GM12891 (cell line): Measurements from ENCODE around the gene OR52B6. TPM values are rescaled to one million over a fixed set of nuclear protein-coding genes. Genes with fewer than 3 reads are reported as not detected.

Source experiments
- DNase-seq: peaks from one replicate; pipeline ENCODE4 v3.0.0; 2011; ENCODE audit warnings: low spot score; ENCODE audit not compliant: insufficient read length
- FAIRE-seq: peaks from 2 replicates; lab custom pipeline; 2011; peaks lifted over from hg19 to GRCh38; lab: Jason Lieb, UNC
- PAX5 ChIP-seq: IDR thresholded peaks from 2 replicates; pipeline ENCODE4 v1.6.1; 2011; ENCODE audit warnings: low read length, moderate library complexity, mild to moderate bottlenecking; ENCODE audit not compliant: insufficient read depth, severe bottlenecking
- POLR2A ChIP-seq: IDR thresholded peaks from 2 replicates; pipeline ENCODE4 v1.6.1; 2011; ENCODE audit warnings: low read depth, low read length, control low read depth
- POLR2AphosphoS5 ChIP-seq: IDR thresholded peaks from 2 replicates; pipeline ENCODE4 v1.6.1; 2011; ENCODE audit warnings: low read depth, low read length, control low read depth
- POU2F2 ChIP-seq: IDR thresholded peaks from 2 replicates; pipeline ENCODE4 v1.6.1; 2011; ENCODE audit warnings: low read depth, mild to moderate bottlenecking, control low read depth, low read length, moderate library complexity
- SPI1 ChIP-seq: IDR thresholded peaks from 2 replicates; pipeline ENCODE4 v1.6.1; 2011; ENCODE audit warnings: low read depth, low read length, control low read depth
- TAF1 ChIP-seq: IDR thresholded peaks from 2 replicates; pipeline ENCODE4 v1.6.1; 2011; ENCODE audit warnings: low read depth, low read length, control low read depth
- polyA plus RNA-seq: library from polyadenylated mRNA; unstranded; fragments of >200 nt; gene quantifications from one replicate; pipeline ENCODE4 v1.2.1, GENCODE V29; 2012; ENCODE audit warnings: low read depth, missing spikeins, inconsistent platforms; ENCODE audit not compliant: missing spikeins

The OR52B6 gene
- polyA plus RNA-seq: not detected

GRCh38 chr11:5580577-5580976 lies at the start of gene OR52B6:
OR52B6 (plus strand) TSS chr11:5580877; CDS start chr11:5580877, 0 bp downstream.
- no peak for TF ChIP-seq POLR2A
- no peak for TF ChIP-seq POLR2AphosphoS5
- no peak for TF ChIP-seq POU2F2
- TF ChIP-seq TAF1: no peak
- TF ChIP-seq PAX5: no peak
- no peak for TF ChIP-seq SPI1
- no peak for FAIRE-seq
- no peak for DNase-seq

- TF ChIP-seq POLR2AphosphoS5 (no peak), POU2F2 (no peak), TAF1 (no peak), POLR2A (no peak), PAX5 (no peak), SPI1 (no peak)
- FAIRE-seq (no peak), DNase-seq (no peak)
Observed at GRCh38 chr11:5531053-5531831, 49.4 kb upstream of the OR52B6 start.

GRCh38 chr11:5534046-5534445 lies 46.6 kb upstream of the OR52B6 start:
- DNase-seq: no peak
- no peak for TF ChIP-seq POU2F2
- TF ChIP-seq POLR2AphosphoS5: no peak
- TF ChIP-seq SPI1: no peak
- TF ChIP-seq PAX5: no peak
- no peak for TF ChIP-seq POLR2A
- no peak for TF ChIP-seq TAF1
- no peak for FAIRE-seq

GRCh38 chr11:5536482-5536881 lies 44.2 kb upstream of the OR52B6 start:
- no peak for FAIRE-seq
- no peak for DNase-seq
- TF ChIP-seq POLR2AphosphoS5: no peak

GRCh38 chr11:5541427-5541826 lies 39.2 kb upstream of the OR52B6 start:
- no peak for FAIRE-seq
- DNase-seq: no peak
- TF ChIP-seq POLR2A (no peak), SPI1 (no peak), POU2F2 (no peak), TAF1 (no peak), PAX5 (no peak), POLR2AphosphoS5 (no peak)

GRCh38 chr11:5546457-5546856 lies 34.2 kb upstream of the OR52B6 start:
- FAIRE-seq (no peak), DNase-seq (no peak)
- TF ChIP-seq PAX5 (no peak), POLR2A (no peak), POLR2AphosphoS5 (no peak), SPI1 (no peak), POU2F2 (no peak), TAF1 (no peak)

- no peak for DNase-seq
- FAIRE-seq: no peak
- no peak for TF ChIP-seq POU2F2
- TF ChIP-seq POLR2AphosphoS5: no peak
- no peak for TF ChIP-seq TAF1
- TF ChIP-seq SPI1: no peak
- TF ChIP-seq POLR2A: no peak
Observed at GRCh38 chr11:5547982-5548381, 32.7 kb upstream of the OR52B6 start.

GRCh38 chr11:5548440-5548839 lies 32.2 kb upstream of the OR52B6 start, which contains the start of gene OR52H1:
OR52H1 (minus strand) TSS chr11:5548540; CDS start chr11:5545505, 3,035 bp downstream.
- DNase-seq (no peak), FAIRE-seq (no peak)
- TF ChIP-seq SPI1: no peak
- TF ChIP-seq POU2F2: no peak
- no peak for TF ChIP-seq POLR2AphosphoS5
- no peak for TF ChIP-seq POLR2A
- TF ChIP-seq TAF1: no peak
- TF ChIP-seq PAX5: no peak

- DNase-seq (no peak), FAIRE-seq (no peak)
- TF ChIP-seq PAX5: no peak
- no peak for TF ChIP-seq POLR2A
- no peak for TF ChIP-seq SPI1
- TF ChIP-seq POLR2AphosphoS5: no peak
- TF ChIP-seq POU2F2: no peak
- TF ChIP-seq TAF1: no peak
Observed at GRCh38 chr11:5550440-5551095, 30.1 kb upstream of the OR52B6 start.
